Naive B cell (primary cell): ENCODE data around the gene NMNAT3. TPM values are rescaled to one million over a fixed set of nuclear protein-coding genes. Genes with fewer than 3 reads are reported as not detected.

Experiments used
- ATAC-seq, 2 donors: fragments of 150-1000 bp; cut with Tn5 transposase; 2 replicates each; pipeline ENCODE4 v1.10.0; 2021; ENCODE audit warnings: low read depth in 2 of 2, mild to moderate bottlenecking in 2 of 2, moderate library complexity in 2 of 2
- DNase-seq: peaks from one replicate; pipeline ENCODE4 v3.0.0; 2022
- H3K27ac Mint-ChIP-seq, 6 donors: one replicate each; pipeline ENCODE4 v1.8.0; 2020 to 2022; ENCODE audit warnings: mild to moderate bottlenecking in 6 of 6, mixed read lengths in 6 of 6, moderate library complexity in 5 of 6, inconsistent platforms in 2 of 6
- H3K27me3 Mint-ChIP-seq, 3 donors: one replicate each; pipeline ENCODE4 v1.8.0; 2021 to 2022; ENCODE audit warnings: mixed read lengths in 3 of 3, mild to moderate bottlenecking in 1 of 3
- H3K36me3 Mint-ChIP-seq, 2 donors: one replicate each; pipeline ENCODE4 v1.8.0; 2020 to 2022; ENCODE audit warnings: mixed read lengths in 2 of 2, inconsistent platforms in 1 of 2, mild to moderate bottlenecking in 1 of 2
- H3K4me1 Mint-ChIP-seq, 3 donors: one replicate each; pipeline ENCODE4 v1.8.0; 2020 to 2022; ENCODE audit warnings: mixed read lengths in 3 of 3, inconsistent platforms in 1 of 3, mild to moderate bottlenecking in 1 of 3, moderate library complexity in 1 of 3
- H3K4me3 Mint-ChIP-seq, 8 donors: one replicate each; pipeline ENCODE4 v1.8.0; 2020 to 2022; ENCODE audit warnings: mild to moderate bottlenecking in 8 of 8, mixed read lengths in 8 of 8, moderate library complexity in 8 of 8, inconsistent platforms in 2 of 8
- H3K9me3 Mint-ChIP-seq, 7 donors: one replicate each; pipeline ENCODE4 v1.8.0; 2020 to 2022; ENCODE audit warnings: mixed read lengths in 7 of 7, mild to moderate bottlenecking in 5 of 7, inconsistent platforms in 2 of 7, moderate library complexity in 1 of 7
- polyA plus RNA-seq, 6 donors: library from polyadenylated mRNA; unstranded; fragments of 300-500 nt; fragmentation: Illumina TruSeq; gene quantifications; one replicate each; pipeline ENCODE4 v1.2.3, GENCODE V29; 2021; ENCODE audit warnings: low read depth in 6 of 6

NMNAT3 gene
- polyA plus RNA-seq, 6 donors from 2014 or later, result 2.7 to 4.5 (median 3.3) TPM; not detected in 1

GRCh38 chr3:139577346-139577745 lies 100.4 kb downstream of the NMNAT3 start:
- Mint-ChIP-seq H3K4me3 (no peak overlapping the region), H3K27ac (no peak overlapping the region), H3K27me3 (no peaks in the 10 kb centered on the region), H3K36me3 (peaks cover 0 to 11% of the 10 kb centered on the region in 2 donors), H3K4me1 (no peaks in the 10 kb centered on the region), H3K9me3 (no peaks in the 10 kb centered on the region)
- no peak for DNase-seq
- no peak for ATAC-seq

- Mint-ChIP-seq H3K27me3 (no peaks in the 10 kb centered on the region), H3K27ac (no peak overlapping the region), H3K36me3 (peaks cover 12 to 13% of the 10 kb centered on the region in 2 donors), H3K4me3 (no peak overlapping the region), H3K9me3 (peaks cover 0 to 7% (median 4%) of the 10 kb centered on the region in 7 donors), H3K4me1 (no peaks in the 10 kb centered on the region)
- DNase-seq (no peak), ATAC-seq (no peak)
These were observed 103.5 kb downstream of the NMNAT3 start for GRCh38 chr3:139574026-139574947.

- Mint-ChIP-seq H3K4me3 (no peak overlapping the region), H3K27me3 (no peaks in the 10 kb centered on the region), H3K4me1 (no peaks in the 10 kb centered on the region), H3K27ac (no peak overlapping the region), H3K36me3 (peaks cover 6 to 12% of the 10 kb centered on the region in 2 donors), H3K9me3 (peaks cover 0 to 10% (median 7%) of the 10 kb centered on the region in 7 donors)
- no peak for DNase-seq
- no peak for ATAC-seq
These were observed 104.7 kb downstream of the NMNAT3 start for GRCh38 chr3:139572847-139573672.

GRCh38 chr3:139571711-139572110 lies 106.1 kb downstream of the NMNAT3 start:
- Mint-ChIP-seq H3K27ac (no peak overlapping the region), H3K27me3 (no peaks in the 10 kb centered on the region), H3K36me3 (peaks cover 6 to 12% of the 10 kb centered on the region in 2 donors), H3K9me3 (peaks cover 0 to 10% (median 7%) of the 10 kb centered on the region in 7 donors), H3K4me3 (no peak overlapping the region), H3K4me1 (no peaks in the 10 kb centered on the region)
- DNase-seq (no peak), ATAC-seq (no peak)

- DNase-seq (no peak), ATAC-seq (no peak)
- Mint-ChIP-seq H3K27me3 (no peaks in the 10 kb centered on the region), H3K9me3 (peaks cover 0 to 6% (median 0%) of the 10 kb centered on the region in 7 donors), H3K36me3 (no peaks in the 10 kb centered on the region), H3K4me3 (no peak overlapping the region), H3K27ac (no peak overlapping the region), H3K4me1 (no peaks in the 10 kb centered on the region)
These were observed 113.4 kb downstream of the NMNAT3 start for GRCh38 chr3:139564294-139564861.

- Mint-ChIP-seq H3K27me3 (no peaks in the 10 kb centered on the region), H3K4me3 (no peak overlapping the region), H3K9me3 (no peaks in the 10 kb centered on the region), H3K4me1 (no peaks in the 10 kb centered on the region), H3K27ac (no peak overlapping the region), H3K36me3 (no peaks in the 10 kb centered on the region)
- ATAC-seq, result no peak
- no peak for DNase-seq
These were observed 115.7 kb downstream of the NMNAT3 start for GRCh38 chr3:139561959-139562676.

GRCh38 chr3:139561255-139561817 lies 116.4 kb downstream of the NMNAT3 start:
- Mint-ChIP-seq H3K4me1 (no peaks in the 10 kb centered on the region), H3K36me3 (no peaks in the 10 kb centered on the region), H3K27me3 (no peaks in the 10 kb centered on the region), H3K9me3 (no peaks in the 10 kb centered on the region), H3K4me3 (peak overlapping the region in 1 of 8 donors; percentile 22), H3K27ac (no peak overlapping the region)
- no peak for DNase-seq
- no peak for ATAC-seq

- ATAC-seq, result no peak
- H3K4me1 Mint-ChIP-seq, result no peaks in the 10 kb centered on the region
- no peak for DNase-seq
- no peak overlapping the region for H3K4me3 Mint-ChIP-seq
- H3K27ac Mint-ChIP-seq, result peak overlapping the region in 2 of 6 donors; percentile 33 to 65
- H3K36me3 Mint-ChIP-seq, result no peaks in the 10 kb centered on the region
- no peaks in the 10 kb centered on the region for H3K9me3 Mint-ChIP-seq
- no peaks in the 10 kb centered on the region for H3K27me3 Mint-ChIP-seq
These were observed 117.4 kb downstream of the NMNAT3 start for GRCh38 chr3:139560411-139560810.

- no peaks in the 10 kb centered on the region for H3K36me3 Mint-ChIP-seq
- ATAC-seq, result no peak
- H3K4me1 Mint-ChIP-seq, result no peaks in the 10 kb centered on the region
- no peak overlapping the region for H3K4me3 Mint-ChIP-seq
- no peak for DNase-seq
- H3K27ac Mint-ChIP-seq, result no peak overlapping the region
- peaks cover 0 to 3% (median under 1%) of the 10 kb centered on the region in 3 donors for H3K27me3 Mint-ChIP-seq
- H3K9me3 Mint-ChIP-seq, result no peaks in the 10 kb centered on the region
These were observed 118.2 kb downstream of the NMNAT3 start for GRCh38 chr3:139559541-139559940.

- no peak overlapping the region for H3K4me3 Mint-ChIP-seq
- DNase-seq, result no peak
- H3K9me3 Mint-ChIP-seq, result no peaks in the 10 kb centered on the region
- H3K27ac Mint-ChIP-seq, result no peak overlapping the region
- H3K36me3 Mint-ChIP-seq, result no peaks in the 10 kb centered on the region
- no peak for ATAC-seq
- H3K4me1 Mint-ChIP-seq, result no peaks in the 10 kb centered on the region
- H3K27me3 Mint-ChIP-seq, result peaks cover 0 to 9% (median 6%) of the 10 kb centered on the region in 3 donors
These were observed 119.2 kb downstream of the NMNAT3 start for GRCh38 chr3:139558351-139559266.

- H3K9me3 Mint-ChIP-seq, result no peaks in the 10 kb centered on the region
- DNase-seq, result no peak
- H3K4me1 Mint-ChIP-seq, result no peaks in the 10 kb centered on the region
- H3K27me3 Mint-ChIP-seq, result peaks cover 0 to 13% (median 11%) of the 10 kb centered on the region in 3 donors
- no peaks in the 10 kb centered on the region for H3K36me3 Mint-ChIP-seq
- no peak for ATAC-seq
- no peak overlapping the region for H3K4me3 Mint-ChIP-seq
- no peak overlapping the region for H3K27ac Mint-ChIP-seq
These were observed 120.7 kb downstream of the NMNAT3 start for GRCh38 chr3:139557041-139557440.

- Mint-ChIP-seq H3K4me3 (no peak overlapping the region), H3K9me3 (peaks cover 0 to 2% (median 0%) of the 10 kb centered on the region in 7 donors), H3K27ac (no peak overlapping the region), H3K4me1 (no peaks in the 10 kb centered on the region), H3K36me3 (no peaks in the 10 kb centered on the region), H3K27me3 (peaks cover 4 to 15% (median 14%) of the 10 kb centered on the region in 3 donors)
- DNase-seq (no peak), ATAC-seq (no peak)
These were observed 122.5 kb downstream of the NMNAT3 start for GRCh38 chr3:139555249-139555648.
